HG02943 (cell line): Measurements from ENCODE around the gene SUPT20HL1.
A peak's percentile ranks its signal among the peaks of the same experiment; 100 is the strongest.
"Not testable (repeated sequence)": the region's sequence is repeated elsewhere in the genome, so short reads cannot be mapped to it uniquely, and the experiment has no call there.

ENCODE experiments used
- ATAC-seq: cut with Tn5 transposase; IDR thresholded peaks from one replicate; pipeline ENCODE4 v1.9.1; 2021; ENCODE audit warnings: mild to moderate bottlenecking, low read depth, moderate library complexity; ENCODE audit not compliant: unreplicated experiment

Gene SUPT20HL1

DNA sequence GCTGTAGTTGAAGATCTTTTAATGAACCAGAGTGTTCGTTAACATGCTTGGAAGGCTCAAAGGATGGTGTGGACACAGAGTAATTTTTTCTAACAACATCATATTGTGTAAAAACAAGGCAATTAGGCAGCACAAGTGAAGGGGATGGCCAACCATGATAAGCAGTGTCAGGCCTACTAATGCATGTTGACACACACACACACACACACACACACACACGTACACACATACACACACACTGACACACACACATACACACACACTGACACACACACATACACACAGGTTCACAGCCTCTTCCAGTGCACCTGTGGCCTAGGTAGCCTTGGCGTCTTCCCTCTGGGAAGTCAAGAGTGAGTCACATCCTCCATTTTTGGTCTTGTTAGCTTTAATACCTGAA is at the start of gene SUPT20HL1:
SUPT20HL1 (plus strand) TSS at position 368 of the 400 bp plus-strand sequence. CDS start 2,122 bp downstream, outside the sequence.
- no peak for ATAC-seq

GRCh38 chrX:24310916-24311315 is 49.5 kb upstream of the SUPT20HL1 start:
- not testable (repeated sequence) for ATAC-seq

DNA sequence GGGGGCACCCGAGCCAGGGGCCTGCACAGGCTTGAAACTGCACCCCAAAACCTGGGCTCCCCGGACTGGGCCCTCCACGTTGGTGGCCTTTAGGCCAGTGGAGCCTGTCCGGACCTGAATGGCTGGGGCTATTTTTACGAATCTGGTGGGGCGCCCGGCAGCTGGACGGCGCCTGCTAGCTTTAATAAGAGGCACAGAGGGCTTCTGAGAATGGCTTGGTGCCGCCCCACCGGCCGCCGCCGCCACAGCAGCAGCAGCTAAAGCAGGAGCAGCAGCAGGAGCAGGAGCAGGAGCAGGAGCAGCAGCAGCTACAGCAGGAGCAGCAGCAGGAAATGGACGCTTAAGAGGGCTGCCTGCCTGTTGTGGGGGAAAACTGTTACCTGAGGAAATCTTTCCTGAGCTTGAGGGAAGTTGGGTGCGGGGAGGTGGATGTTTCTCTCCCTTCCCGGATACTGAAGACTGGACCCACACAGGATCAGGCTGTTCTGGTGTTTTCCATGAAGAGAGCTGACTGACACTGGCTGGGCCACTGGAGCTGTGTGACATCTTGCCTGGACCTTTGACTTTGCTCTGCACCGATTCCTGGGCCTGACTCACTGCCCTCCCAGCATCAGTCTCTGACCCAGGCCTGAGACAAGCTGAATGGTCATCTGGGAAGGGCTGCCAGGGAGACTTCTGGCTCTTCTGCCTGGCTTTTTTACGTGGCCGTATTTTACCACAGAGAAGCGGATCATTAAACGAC is 48.8 kb upstream of the SUPT20HL1 start:
- ATAC-seq, result not testable (repeated sequence)

DNA sequence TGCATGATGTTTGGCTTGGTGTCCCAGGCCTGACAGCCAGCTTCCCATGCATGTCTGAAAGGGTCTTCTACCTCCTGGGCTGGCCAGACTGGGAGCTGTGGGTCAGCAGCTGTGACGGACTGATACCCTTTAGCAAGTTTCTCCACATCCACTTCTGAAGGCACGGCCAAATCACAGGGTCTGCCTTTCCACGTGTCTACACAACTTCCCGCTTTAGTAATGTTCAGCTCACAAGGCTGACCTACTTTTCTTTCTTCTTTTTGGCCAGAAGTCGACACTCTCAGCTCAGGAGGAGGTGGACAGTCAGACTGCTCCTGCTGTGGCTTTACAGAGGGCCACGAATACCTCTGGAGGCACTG is 48.2 kb upstream of the SUPT20HL1 start:
- not testable (repeated sequence) for ATAC-seq

DNA sequence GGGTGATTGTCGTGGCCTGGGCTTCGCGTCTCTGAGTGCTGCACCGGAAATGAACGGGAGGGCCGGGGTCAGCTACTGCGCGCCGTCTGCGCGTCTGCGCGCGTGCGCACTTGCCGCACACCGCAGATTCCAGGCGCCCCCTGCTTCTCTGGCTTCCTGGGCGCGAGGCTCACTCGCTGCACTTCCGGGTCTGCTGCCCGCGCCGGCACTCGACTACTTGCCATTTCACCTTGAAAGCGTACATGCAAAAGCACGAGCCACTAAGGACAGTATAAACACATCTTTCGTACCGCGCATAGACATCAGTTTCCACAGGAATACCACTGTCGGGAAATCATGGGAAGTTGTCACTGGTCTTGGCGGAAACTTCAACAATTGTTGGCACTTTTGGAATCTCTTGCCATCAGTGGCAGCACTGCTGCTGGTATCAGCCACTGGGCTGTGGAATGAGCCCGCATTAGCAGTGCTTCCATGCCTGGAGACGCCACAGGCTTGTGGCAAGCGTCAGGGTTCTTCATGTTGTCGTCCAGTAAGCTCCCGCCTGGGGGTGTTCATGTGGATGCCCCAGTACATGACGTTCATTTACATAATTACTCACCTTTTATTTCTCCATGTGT is 46.3 kb upstream of the SUPT20HL1 start, which contains the start of gene SUPT20HL2:
SUPT20HL2 (minus strand) TSS at position 51 of the 617 bp plus-strand sequence. CDS start 754 bp downstream, outside the sequence.
- ATAC-seq, result no peak

- ATAC-seq, result no peak
Observed at GRCh38 chrX:24316111-24316510, 44.3 kb upstream of the SUPT20HL1 start.

- no peak for ATAC-seq
Observed at GRCh38 chrX:24317567-24317966, 42.9 kb upstream of the SUPT20HL1 start.

- no peak for ATAC-seq
Observed at GRCh38 chrX:24321741-24322395, 38.6 kb upstream of the SUPT20HL1 start.

- no peak for ATAC-seq
Observed at GRCh38 chrX:24325231-24325630, 35.2 kb upstream of the SUPT20HL1 start.

GRCh38 chrX:24332878-24333277 is 27.6 kb upstream of the SUPT20HL1 start:
- ATAC-seq, result no peak

- no peak for ATAC-seq
Observed at GRCh38 chrX:24333371-24333770, 27.1 kb upstream of the SUPT20HL1 start.

DNA sequence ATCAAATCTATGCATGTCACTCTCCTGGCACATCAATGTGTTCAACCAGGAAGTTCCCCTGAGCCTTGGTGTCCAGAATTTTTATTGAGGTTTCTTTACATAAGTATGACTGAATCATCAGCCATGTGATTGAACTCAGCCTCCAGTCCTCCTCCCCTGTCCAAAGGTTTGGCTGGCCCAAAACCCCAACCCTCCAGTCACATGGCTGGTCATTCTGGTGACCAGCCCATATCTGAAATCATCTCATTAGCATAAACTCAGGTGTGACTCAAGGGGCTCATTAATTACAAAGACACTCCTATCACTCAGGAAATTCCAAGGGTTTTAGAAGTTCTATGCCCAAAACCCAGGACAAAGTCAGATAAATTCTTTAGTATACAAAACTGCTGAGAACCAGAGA is 26.0 kb upstream of the SUPT20HL1 start:
- no peak for ATAC-seq

DNA sequence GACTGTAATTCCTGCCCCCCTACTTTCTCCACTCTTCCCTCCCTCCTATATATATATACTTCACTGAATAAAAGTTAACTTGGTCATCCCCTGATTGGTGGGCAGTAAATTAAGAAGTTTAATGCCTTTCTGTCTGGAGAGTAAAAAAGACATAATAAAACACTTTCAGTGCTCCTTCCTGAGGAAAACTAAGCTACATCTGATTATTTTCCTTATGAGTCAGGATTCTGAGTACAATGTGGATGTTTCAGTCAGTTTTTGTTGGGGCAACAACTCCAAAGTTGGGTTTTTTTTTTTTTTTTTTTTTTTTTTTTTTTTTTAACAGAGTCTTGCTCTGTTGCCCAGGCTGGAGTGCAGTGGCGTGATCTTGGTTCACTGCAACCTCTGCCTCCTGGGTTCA is 24.6 kb upstream of the SUPT20HL1 start:
- no peak for ATAC-seq

GRCh38 chrX:24339911-24340310 is 20.5 kb upstream of the SUPT20HL1 start:
- no peak for ATAC-seq

- no peak for ATAC-seq
Observed at GRCh38 chrX:24340501-24340900, 19.9 kb upstream of the SUPT20HL1 start.

DNA sequence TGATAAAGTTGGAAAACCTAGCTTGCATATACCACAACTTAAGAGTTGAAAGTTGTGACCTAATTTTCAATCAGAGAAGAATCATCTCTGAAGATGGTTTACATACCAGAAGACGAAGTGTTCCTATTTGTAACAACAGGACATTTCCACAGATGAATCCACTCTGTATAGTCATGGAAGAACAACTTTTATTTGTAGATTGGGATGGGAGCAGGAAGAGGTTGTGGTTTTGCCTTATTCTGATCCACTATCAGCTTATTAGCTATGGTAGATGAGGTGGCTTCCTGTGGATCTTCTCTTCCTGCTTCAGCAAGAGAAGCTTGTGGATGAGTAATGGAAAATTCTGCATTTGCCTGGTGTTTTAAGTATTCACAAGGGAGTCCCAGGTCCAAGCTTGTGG is 18.6 kb upstream of the SUPT20HL1 start:
- ATAC-seq, result no peak

- peak; percentile 68 for ATAC-seq
Observed at GRCh38 chrX:24343719-24344118, 16.7 kb upstream of the SUPT20HL1 start.

DNA sequence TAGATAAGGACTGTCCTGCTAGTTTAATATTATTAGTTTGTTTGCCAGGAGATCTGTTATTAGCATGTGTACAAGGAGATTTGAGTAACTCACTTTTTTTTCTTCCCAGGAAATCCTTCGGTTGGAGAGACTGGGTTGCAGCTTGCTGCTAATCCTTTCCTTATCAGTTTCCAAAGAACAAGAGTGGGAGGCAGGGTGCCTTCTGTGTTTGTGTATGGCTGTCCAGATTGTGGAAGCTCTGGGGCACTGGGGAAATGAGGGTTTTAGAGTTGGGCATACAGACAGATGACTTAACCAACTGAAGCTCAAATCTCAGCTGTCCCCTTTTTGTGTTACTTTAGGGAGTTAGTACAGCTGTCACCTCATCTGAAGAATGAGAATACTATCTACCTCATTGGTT is 12.6 kb upstream of the SUPT20HL1 start:
- ATAC-seq, result no peak

GRCh38 chrX:24350217-24350616 is 10.2 kb upstream of the SUPT20HL1 start:
- ATAC-seq, result no peak

- ATAC-seq, result no peak
Observed at GRCh38 chrX:24355095-24355494, 5.3 kb upstream of the SUPT20HL1 start.

GRCh38 chrX:24357106-24357505 is 3.3 kb upstream of the SUPT20HL1 start:
- no peak for ATAC-seq
